Liver (tissue), 9 donors: ENCODE data around the gene ANXA6. TPM values are rescaled to one million over a fixed set of nuclear protein-coding genes. Genes with fewer than 3 reads are reported as not detected.

ENCODE experiments used
- DNase-seq: peaks from one replicate; pipeline ENCODE4 v3.0.0-alpha.2; 2017; ENCODE audit warnings: low spot score
- H3K27ac ChIP-seq, 2 donors: one replicate each; pipeline ENCODE4 v1.7.0; 2013; ENCODE audit warnings: inconsistent platforms in 2 of 2, low read length in 2 of 2, control low read depth in 1 of 2, low read depth in 1 of 2, mild to moderate bottlenecking in 1 of 2
- H3K27me3 ChIP-seq, 4 donors: one replicate each; pipeline versions ENCODE4 v1.6.1 to v1.7.0; 2013; ENCODE audit warnings: low read length in 3 of 4, inconsistent platforms in 1 of 4, mild to moderate bottlenecking in 1 of 4, moderate library complexity in 1 of 4; ENCODE audit not compliant: control insufficient read depth in 4 of 4, insufficient read depth in 4 of 4
- H3K36me3 ChIP-seq, 4 donors: one replicate each; pipeline versions ENCODE4 v1.6.1 to v1.7.0; 2013; ENCODE audit warnings: low read length in 3 of 4, mild to moderate bottlenecking in 3 of 4, low read depth in 1 of 4, moderate library complexity in 1 of 4; ENCODE audit not compliant: control insufficient read depth in 4 of 4, insufficient read depth in 3 of 4
- H3K4me1 ChIP-seq, 4 donors: one replicate each; pipeline versions ENCODE4 v1.6.1 to v1.7.0; 2013; ENCODE audit warnings: low read length in 3 of 4, mild to moderate bottlenecking in 3 of 4, moderate library complexity in 1 of 4; ENCODE audit not compliant: control insufficient read depth in 4 of 4, insufficient read depth in 4 of 4
- H3K4me3 ChIP-seq, 3 donors: one replicate each; pipeline versions ENCODE4 v1.6.1 to v1.7.0; 2013; ENCODE audit warnings: low read length in 3 of 3, control low read depth in 1 of 3, low read depth in 1 of 3, mild to moderate bottlenecking in 1 of 3
- H3K9ac ChIP-seq, 2 donors: one replicate each; pipeline ENCODE4 v1.7.0; 2013; ENCODE audit warnings: low read length in 2 of 2, mild to moderate bottlenecking in 2 of 2, moderate library complexity in 2 of 2, control low read depth in 1 of 2, low read depth in 1 of 2
- H3K9me3 ChIP-seq, 4 donors: one replicate each; pipeline versions ENCODE4 v1.6.1 to v1.7.0; 2013; ENCODE audit warnings: low read length in 3 of 4; ENCODE audit not compliant: control insufficient read depth in 4 of 4
- ATF3 ChIP-seq: IDR thresholded peaks from 2 replicates; pipeline ENCODE4 v1.6.1; 2016; ENCODE audit warnings: antibody characterized with exemption
- CTCF ChIP-seq: fragments of 150-350 bp; IDR thresholded peaks from 2 replicates; pipeline ENCODE4 v1.5.1; 2017; ENCODE audit warnings: improper control_type of control experiment, low read depth, low read length; ENCODE audit not compliant: missing input control
- EGR1 ChIP-seq, 2 donors: IDR thresholded peaks; 2 replicates each; pipeline ENCODE4 v1.6.1; 2016 to 2018; ENCODE audit warnings: antibody characterized with exemption in 2 of 2, low read depth in 2 of 2
- FOXA1 ChIP-seq: IDR thresholded peaks from 2 replicates; pipeline ENCODE4 v1.6.1; 2016; ENCODE audit warnings: antibody characterized with exemption
- FOXA2 ChIP-seq: IDR thresholded peaks from 2 replicates; pipeline ENCODE4 v1.6.1; 2016; ENCODE audit warnings: antibody characterized with exemption
- GABPA ChIP-seq, 2 donors: IDR thresholded peaks in 1 of 2; conservative IDR thresholded peaks in 1 of 2; 2 replicates each; pipeline ENCODE4 v1.6.1; 2016; ENCODE audit warnings: antibody characterized with exemption in 2 of 2, mild to moderate bottlenecking in 1 of 2, moderate library complexity in 1 of 2
- HNF4A ChIP-seq, 2 donors: conservative IDR thresholded peaks; 2 replicates each; pipeline ENCODE4 v1.6.1; 2016; ENCODE audit warnings: antibody characterized with exemption in 2 of 2, mild to moderate bottlenecking in 2 of 2
- HNF4G ChIP-seq: IDR thresholded peaks from 2 replicates; pipeline ENCODE4 v1.6.1; 2016; ENCODE audit warnings: antibody characterized with exemption
- JUND ChIP-seq, 2 donors: IDR thresholded peaks; 2 replicates each; pipeline ENCODE4 v1.6.1; 2016; ENCODE audit warnings: antibody characterized with exemption in 2 of 2
- MAX ChIP-seq: IDR thresholded peaks from 2 replicates; pipeline ENCODE4 v1.6.1; 2016; ENCODE audit warnings: antibody characterized with exemption
- NR2F2 ChIP-seq: IDR thresholded peaks from 2 replicates; pipeline ENCODE4 v1.6.1; 2016; ENCODE audit warnings: antibody characterized with exemption
- RAD21 ChIP-seq, 2 donors: IDR thresholded peaks; 2 replicates each; pipeline ENCODE4 v1.6.1; 2016; ENCODE audit warnings: antibody characterized with exemption in 2 of 2, mild to moderate bottlenecking in 2 of 2
- RXRA ChIP-seq, 2 donors: IDR thresholded peaks; 2 replicates each; pipeline ENCODE4 v1.6.1; 2017 to 2018; ENCODE audit warnings: antibody characterized with exemption in 2 of 2, mild to moderate bottlenecking in 1 of 2
- SP1 ChIP-seq: IDR thresholded peaks from 2 replicates; pipeline ENCODE4 v1.6.1; 2018; ENCODE audit warnings: antibody characterized with exemption, mild to moderate bottlenecking
- TAF1 ChIP-seq: conservative IDR thresholded peaks from 2 replicates; pipeline ENCODE4 v1.6.1; 2016; ENCODE audit warnings: antibody characterized with exemption, mild to moderate bottlenecking
- YY1 ChIP-seq: IDR thresholded peaks from 2 replicates; pipeline ENCODE4 v1.6.1; 2016; ENCODE audit warnings: antibody characterized with exemption, mild to moderate bottlenecking
- ZBTB33 ChIP-seq: IDR thresholded peaks from 2 replicates; pipeline ENCODE4 v1.6.1; 2016; ENCODE audit warnings: antibody characterized with exemption
- WGBS: extraction: QIAGEN DNeasy Blood & Tissue Kit; methylation state at CpG from one replicate; pipeline ENCODE4 v1.1.7; 2013; 5-methylcytosine and 5-hydroxymethylcytosine counted together
- polyA plus RNA-seq, 2 donors: library from polyadenylated mRNA; stranded (reverse) in 1 of 2; unstranded in 1 of 2; fragments of 200-250 nt in 1 of 2; fragments of >200 nt in 1 of 2; fragmentation: Nextera tagmentation in 1 of 2; extraction: Ambion mirVana in 1 of 2; gene quantifications; one replicate each; pipeline versions ENCODE4 v1.2.1 to v1.2.3, GENCODE V29; 2013 to 2015
- total RNA-seq, 2 donors: library from RNA; depleted of rRNA; stranded (reverse); fragments of >200 nt; gene quantifications; one replicate each; pipeline ENCODE4 v1.2.3, GENCODE V29; 2014
- TF ChIP-seq, protein P1 (sequence below): IDR thresholded peaks from 2 replicates; pipeline ENCODE4 v1.6.1; 2016; ENCODE audit warnings: antibody characterized with exemption, mild to moderate bottlenecking
- donor health status: healthy.
- donor health status: healthy.
- donor health status: healthy.
- donor health status: healthy.
- donor health status: healthy.

Gene ANXA6
- total and polyA plus RNA-seq, 4 donors, result 52.7 to 215 (median 126) TPM

DNA sequence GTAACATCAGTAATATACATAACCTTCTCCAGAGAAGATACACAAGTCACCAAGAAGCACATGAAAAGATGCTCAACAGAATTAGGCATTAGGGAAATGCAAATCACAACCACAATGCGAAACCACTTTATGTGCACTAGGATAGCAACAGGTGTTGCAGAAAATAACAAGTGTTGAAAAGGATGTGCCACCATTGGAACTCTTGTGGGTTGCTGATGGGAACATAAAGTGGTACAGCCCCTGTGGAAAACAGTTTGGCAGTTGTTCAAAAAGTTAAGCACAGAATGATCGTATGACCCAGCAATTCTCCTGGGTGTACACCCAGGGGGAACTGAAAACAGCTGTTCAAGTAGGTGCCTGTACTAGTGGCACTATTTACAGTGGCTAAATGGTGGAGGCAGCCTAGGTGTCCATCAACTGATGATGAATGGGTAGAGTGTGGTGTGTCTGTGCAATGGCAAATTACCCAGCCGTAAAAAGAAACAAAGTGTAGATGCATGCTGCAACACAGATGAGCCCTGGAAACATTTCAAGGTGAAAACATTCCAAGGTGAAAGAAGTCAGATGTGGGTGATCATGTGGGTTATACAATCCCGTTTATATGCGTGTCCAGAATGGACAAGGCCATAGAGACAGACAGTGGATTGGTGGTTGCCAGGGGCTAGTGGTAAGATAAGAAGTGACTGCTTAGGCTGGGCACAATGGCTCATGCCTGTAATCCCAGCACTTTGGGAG is 39.1 kb upstream of the ANXA6 start:
- peaks cover 2 to 6% (median 4%) of the 10 kb centered on the region in 4 donors for H3K4me1 ChIP-seq
- TF ChIP-seq MAX, result no peak
- no peak for TF ChIP-seq ZBTB33
- no peak for TF ChIP-seq EGR1 (IDR thresholded peaks at IDR 0.05; ENCODE audit: low read depth in 2 of 2)
- TF ChIP-seq TAF1, result no peak
- no peak for TF ChIP-seq HNF4A (conservative IDR thresholded peaks at IDR 0.05)
- TF ChIP-seq CTCF, result no peak
- TF ChIP-seq SP1, result no peak
- no peak for TF ChIP-seq FOXA2
- no peaks in the 10 kb centered on the region for H3K27me3 ChIP-seq
- H3K36me3 ChIP-seq, result peaks cover 1 to 13% (median 6%) of the 10 kb centered on the region in 4 donors
- no peak overlapping the region for H3K9ac ChIP-seq
- no peak overlapping the region for H3K27ac ChIP-seq
- 79% methylated on average over 5 of the region's 5 CpGs for WGBS
- H3K4me3 ChIP-seq, result no peak overlapping the region
- no peak for DNase-seq
- no peaks in the 10 kb centered on the region for H3K9me3 ChIP-seq

DNA sequence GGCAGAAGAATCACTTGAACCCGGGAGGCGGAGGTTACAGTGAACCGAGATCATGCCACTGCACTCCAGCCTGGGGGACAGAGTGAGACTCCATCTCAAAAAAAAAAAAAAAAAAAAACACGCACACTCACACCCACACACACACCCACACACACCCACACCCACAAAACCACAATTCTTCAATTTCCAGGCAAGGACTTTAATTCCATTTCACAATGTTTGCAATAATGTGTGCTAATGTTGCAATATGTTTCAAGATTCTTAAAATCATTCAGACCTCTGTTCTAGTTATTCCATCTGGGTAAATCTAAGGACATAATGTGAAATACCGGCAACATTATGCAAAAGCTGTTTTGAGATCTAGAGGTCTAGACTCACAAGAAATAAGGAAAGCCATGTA is 38.0 kb upstream of the ANXA6 start:
- 70% methylated on average over 5 of the region's 5 CpGs for WGBS
- peak overlapping the region; percentile 25 to 59 for H3K27ac ChIP-seq
- TF ChIP-seq RXRA (IDR thresholded peaks at IDR 0.05) (peak; percentile 80 to 87), FOXA1 (peak; percentile 40), TAF1 (no peak), EGR1 (IDR thresholded peaks at IDR 0.05; ENCODE audit: low read depth in 2 of 2) (peak; percentile 96 to 99), FOXA2 (peak; percentile 47), RAD21 (IDR thresholded peaks at IDR 0.05) (peak; percentile 15 to 39), CTCF (no peak), ATF3 (peak; percentile 13), GABPA (IDR thresholded peaks at IDR 0.05 in 1 of 2, conservative IDR thresholded peaks at IDR 0.05 in 1 of 2) (peak in 1 of 2 donors; percentile 18), HNF4A (conservative IDR thresholded peaks at IDR 0.05) (peak; percentile 81 to 87), YY1 (peak; percentile 40), NR2F2 (no peak), JUND (IDR thresholded peaks at IDR 0.05) (peak in 1 of 2 donors; percentile 73), ZBTB33 (peak; percentile 75), SP1 (peak; percentile 49), HNF4G (peak; percentile 30)
- TF ChIP-seq, protein P1, sequence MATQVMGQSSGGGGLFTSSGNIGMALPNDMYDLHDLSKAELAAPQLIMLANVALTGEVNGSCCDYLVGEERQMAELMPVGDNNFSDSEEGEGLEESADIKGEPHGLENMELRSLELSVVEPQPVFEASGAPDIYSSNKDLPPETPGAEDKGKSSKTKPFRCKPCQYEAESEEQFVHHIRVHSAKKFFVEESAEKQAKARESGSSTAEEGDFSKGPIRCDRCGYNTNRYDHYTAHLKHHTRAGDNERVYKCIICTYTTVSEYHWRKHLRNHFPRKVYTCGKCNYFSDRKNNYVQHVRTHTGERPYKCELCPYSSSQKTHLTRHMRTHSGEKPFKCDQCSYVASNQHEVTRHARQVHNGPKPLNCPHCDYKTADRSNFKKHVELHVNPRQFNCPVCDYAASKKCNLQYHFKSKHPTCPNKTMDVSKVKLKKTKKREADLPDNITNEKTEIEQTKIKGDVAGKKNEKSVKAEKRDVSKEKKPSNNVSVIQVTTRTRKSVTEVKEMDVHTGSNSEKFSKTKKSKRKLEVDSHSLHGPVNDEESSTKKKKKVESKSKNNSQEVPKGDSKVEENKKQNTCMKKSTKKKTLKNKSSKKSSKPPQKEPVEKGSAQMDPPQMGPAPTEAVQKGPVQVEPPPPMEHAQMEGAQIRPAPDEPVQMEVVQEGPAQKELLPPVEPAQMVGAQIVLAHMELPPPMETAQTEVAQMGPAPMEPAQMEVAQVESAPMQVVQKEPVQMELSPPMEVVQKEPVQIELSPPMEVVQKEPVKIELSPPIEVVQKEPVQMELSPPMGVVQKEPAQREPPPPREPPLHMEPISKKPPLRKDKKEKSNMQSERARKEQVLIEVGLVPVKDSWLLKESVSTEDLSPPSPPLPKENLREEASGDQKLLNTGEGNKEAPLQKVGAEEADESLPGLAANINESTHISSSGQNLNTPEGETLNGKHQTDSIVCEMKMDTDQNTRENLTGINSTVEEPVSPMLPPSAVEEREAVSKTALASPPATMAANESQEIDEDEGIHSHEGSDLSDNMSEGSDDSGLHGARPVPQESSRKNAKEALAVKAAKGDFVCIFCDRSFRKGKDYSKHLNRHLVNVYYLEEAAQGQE, result no peak

More for the DNA sequence above, 38.0 kb upstream of the ANXA6 start:
- Histone ChIP-seq H3K27me3 (no peaks in the 10 kb centered on the region), H3K9me3 (no peaks in the 10 kb centered on the region), H3K36me3 (peaks cover 1 to 9% (median 3%) of the 10 kb centered on the region in 4 donors), H3K9ac (no peak overlapping the region), H3K4me1 (peaks cover 2 to 6% (median 4%) of the 10 kb centered on the region in 4 donors), H3K4me3 (no peak overlapping the region)
- no peak for DNase-seq
